IPS-15b (cell line): Measurements from ENCODE around the gene CCDC86.

Experiments used
- H3K27me3 ChIP-seq: one replicate; pipeline ENCODE4 v1.6.1; 2013; ENCODE audit warnings: low read length; ENCODE audit not compliant: control insufficient read depth, insufficient read depth
- H3K36me3 ChIP-seq: one replicate; pipeline ENCODE4 v1.6.1; 2013; ENCODE audit warnings: low read length; ENCODE audit not compliant: control insufficient read depth, insufficient read depth
- H3K4me1 ChIP-seq: one replicate; pipeline ENCODE4 v1.6.1; 2013; ENCODE audit warnings: mild to moderate bottlenecking, low read length; ENCODE audit not compliant: control insufficient read depth, insufficient read depth
- H3K4me3 ChIP-seq: one replicate; pipeline ENCODE4 v1.5.1; 2013; ENCODE audit warnings: low read depth, low read length
- H3K9ac ChIP-seq: one replicate; pipeline ENCODE4 v1.6.1; 2013; ENCODE audit warnings: low read depth, mild to moderate bottlenecking, low read length
- H3K9me3 ChIP-seq: one replicate; pipeline ENCODE4 v1.6.1; 2013; ENCODE audit warnings: mild to moderate bottlenecking, low read length; ENCODE audit not compliant: control insufficient read depth, insufficient read depth

The CCDC86 gene

DNA sequence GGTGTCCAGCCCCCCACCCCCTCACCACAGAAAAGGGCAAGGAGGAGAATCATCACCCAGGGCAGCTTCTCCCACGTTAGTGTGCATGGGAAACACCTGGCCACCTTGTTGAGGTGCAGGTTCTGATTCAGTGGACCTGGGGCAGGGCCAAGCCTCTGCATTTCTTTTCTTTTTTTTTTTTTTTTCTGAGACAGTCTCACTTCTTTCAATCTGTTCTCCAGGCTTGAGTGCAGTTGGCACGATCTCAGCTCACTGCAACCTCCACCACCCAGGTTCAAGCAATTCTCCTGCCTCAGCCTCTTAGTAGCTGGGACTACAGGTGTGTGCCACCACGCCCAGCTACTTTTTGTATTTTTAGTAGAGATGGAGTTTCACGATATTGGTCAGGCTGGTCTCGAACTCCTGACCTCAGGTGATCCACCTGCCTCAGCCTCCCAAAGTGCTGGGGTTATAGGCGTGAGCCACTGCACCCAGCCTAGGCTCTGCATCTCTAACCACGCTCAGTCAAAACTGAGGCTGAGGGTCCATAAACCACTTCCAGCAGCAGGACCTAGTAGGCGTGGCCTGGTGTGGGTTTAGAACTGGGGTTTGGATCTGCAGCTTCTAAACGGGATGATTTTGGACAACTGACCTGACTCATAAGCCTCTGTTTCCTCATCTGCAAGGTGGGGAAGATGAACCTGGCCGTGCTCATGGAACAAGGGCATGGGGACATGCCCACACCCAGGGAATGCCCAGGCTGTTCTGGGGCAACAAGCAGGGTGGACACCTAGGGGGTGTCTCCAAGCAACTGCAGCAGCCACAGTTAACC, 26.2 kb downstream of the CCDC86 start:
- no peak overlapping the region for H3K9ac ChIP-seq
- no peaks in the 10 kb centered on the region for H3K36me3 ChIP-seq
- no peaks in the 10 kb centered on the region for H3K9me3 ChIP-seq
- H3K4me1 ChIP-seq: peaks cover 2% of the 10 kb centered on the region
- H3K27me3 ChIP-seq: no peaks in the 10 kb centered on the region
- no peak overlapping the region for H3K4me3 ChIP-seq

- Histone ChIP-seq H3K9me3 (no peaks in the 10 kb centered on the region), H3K27me3 (no peaks in the 10 kb centered on the region), H3K4me3 (no peak overlapping the region), H3K36me3 (no peaks in the 10 kb centered on the region), H3K4me1 (peaks cover 2% of the 10 kb centered on the region), H3K9ac (no peak overlapping the region)
Measured at GRCh38 chr11:60868682-60869450, 27.0 kb downstream of the CCDC86 start.

DNA sequence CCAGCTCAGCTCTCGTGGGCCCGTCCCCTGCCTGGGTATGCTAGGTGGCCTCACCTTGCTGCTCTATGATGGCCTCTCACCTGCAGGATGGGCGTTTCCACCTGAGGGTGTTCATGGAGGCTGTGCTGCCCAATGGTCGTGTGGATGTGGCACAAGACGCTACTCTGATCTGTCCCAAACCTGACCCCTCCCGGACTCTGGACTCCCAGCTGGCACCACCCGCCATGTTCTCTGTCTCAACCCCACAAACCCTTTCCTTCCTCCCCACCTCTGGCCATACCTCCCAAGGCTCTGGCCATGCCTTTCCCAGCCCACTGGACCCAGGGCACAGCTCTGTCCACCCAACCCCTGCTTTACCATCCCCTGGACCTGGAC, 27.5 kb downstream of the CCDC86 start:
- Histone ChIP-seq H3K36me3 (peaks cover 1% of the 10 kb centered on the region), H3K4me3 (no peak overlapping the region), H3K4me1 (peaks cover 2% of the 10 kb centered on the region), H3K9me3 (no peaks in the 10 kb centered on the region), H3K9ac (no peak overlapping the region), H3K27me3 (no peaks in the 10 kb centered on the region)

DNA sequence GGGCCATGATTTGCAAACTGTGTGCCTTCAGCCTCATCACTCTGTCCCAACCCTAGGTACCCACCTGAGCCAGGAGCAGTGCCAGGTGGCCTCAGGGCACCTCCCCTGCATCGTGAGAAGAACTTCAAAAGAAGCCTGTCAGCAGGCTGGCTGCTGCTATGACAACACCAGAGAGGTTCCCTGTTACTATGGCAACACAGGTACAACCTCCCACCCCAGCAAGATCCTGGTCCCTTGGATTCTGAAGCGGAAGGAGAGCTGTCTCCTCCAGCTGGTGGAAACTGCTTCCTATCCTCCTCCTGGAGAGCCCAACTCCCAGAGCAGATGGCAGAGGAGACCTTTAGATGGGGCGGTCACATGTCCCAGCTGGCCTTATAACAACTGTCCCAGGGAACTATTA, 28.4 kb downstream of the CCDC86 start:
- H3K4me3 ChIP-seq: no peak overlapping the region
- no peak overlapping the region for H3K9ac ChIP-seq
- peaks cover 2% of the 10 kb centered on the region for H3K4me1 ChIP-seq
- peaks cover 3% of the 10 kb centered on the region for H3K36me3 ChIP-seq
- H3K9me3 ChIP-seq: no peaks in the 10 kb centered on the region
- no peaks in the 10 kb centered on the region for H3K27me3 ChIP-seq

DNA sequence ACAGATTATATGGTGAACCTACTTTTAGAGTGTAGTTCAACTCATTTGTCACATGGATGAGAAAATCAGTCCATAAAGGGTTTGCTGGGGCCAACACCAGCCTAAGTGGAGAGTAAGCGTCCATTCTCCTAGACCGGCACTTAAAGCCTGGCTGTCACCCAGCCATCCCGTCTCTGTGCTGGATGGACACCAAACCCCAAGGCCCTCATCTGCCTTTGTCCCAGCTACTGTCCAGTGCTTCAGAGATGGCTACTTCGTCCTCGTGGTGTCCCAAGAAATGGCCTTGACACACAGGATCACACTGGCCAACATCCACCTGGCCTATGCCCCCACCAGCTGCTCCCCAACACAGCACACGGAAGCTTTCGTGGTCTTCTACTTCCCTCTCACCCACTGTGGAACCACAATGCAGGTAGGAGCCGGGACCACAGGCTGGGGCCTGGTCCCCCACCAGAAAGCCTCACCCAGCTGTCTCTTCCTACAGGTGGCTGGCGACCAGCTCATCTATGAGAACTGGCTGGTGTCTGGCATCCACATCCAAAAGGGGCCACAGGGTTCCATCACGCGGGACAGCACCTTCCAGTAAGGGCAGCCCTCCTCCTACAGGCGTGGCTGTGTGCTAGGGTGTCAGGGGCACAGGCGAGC, 28.9 kb downstream of the CCDC86 start:
- Histone ChIP-seq H3K4me1 (peaks cover 2% of the 10 kb centered on the region), H3K4me3 (no peak overlapping the region), H3K27me3 (no peaks in the 10 kb centered on the region), H3K9me3 (no peaks in the 10 kb centered on the region), H3K9ac (no peak overlapping the region), H3K36me3 (peaks cover 3% of the 10 kb centered on the region)

GRCh38 chr11:60871378-60872061, 29.6 kb downstream of the CCDC86 start:
- Histone ChIP-seq H3K4me1 (peaks cover 2% of the 10 kb centered on the region), H3K36me3 (peaks cover 3% of the 10 kb centered on the region), H3K9me3 (no peaks in the 10 kb centered on the region), H3K4me3 (no peak overlapping the region), H3K27me3 (no peaks in the 10 kb centered on the region), H3K9ac (no peak overlapping the region)

GRCh38 chr11:60872124-60872960, 30.4 kb downstream of the CCDC86 start:
- H3K4me3 ChIP-seq: no peak overlapping the region
- H3K9ac ChIP-seq: no peak overlapping the region

DNA sequence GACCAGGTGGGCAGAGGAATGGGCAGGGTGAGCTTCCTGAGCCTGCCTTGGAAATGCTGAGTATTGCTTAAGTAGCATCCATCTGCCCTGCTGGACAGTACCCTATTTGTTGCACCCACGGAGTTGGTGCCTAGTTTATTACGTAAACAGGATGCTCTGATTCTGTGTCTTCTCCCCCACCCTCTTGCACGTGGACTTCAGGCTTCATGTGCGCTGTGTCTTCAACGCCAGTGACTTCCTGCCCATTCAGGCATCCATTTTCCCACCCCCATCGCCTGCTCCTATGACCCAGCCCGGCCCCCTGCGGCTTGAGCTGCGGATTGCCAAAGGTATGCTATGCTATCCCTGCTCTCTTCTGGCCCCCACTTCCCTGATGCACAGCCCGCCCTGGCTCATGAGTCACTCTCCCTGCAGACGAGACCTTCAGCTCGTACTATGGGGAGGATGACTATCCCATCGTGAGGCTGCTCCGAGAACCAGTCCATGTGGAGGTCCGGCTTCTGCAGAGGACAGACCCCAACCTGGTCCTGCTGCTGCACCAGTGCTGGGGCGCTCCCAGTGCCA, 31.1 kb downstream of the CCDC86 start:
- Histone ChIP-seq H3K4me1 (peaks cover 2% of the 10 kb centered on the region), H3K9ac (no peak overlapping the region), H3K9me3 (no peaks in the 10 kb centered on the region), H3K36me3 (peaks cover 3% of the 10 kb centered on the region), H3K4me3 (no peak overlapping the region), H3K27me3 (no peaks in the 10 kb centered on the region)

More at GRCh38 chr11:60872124-60872960, 30.4 kb downstream of the CCDC86 start:
- no peaks in the 10 kb centered on the region for H3K9me3 ChIP-seq
- peaks cover 3% of the 10 kb centered on the region for H3K36me3 ChIP-seq
- no peaks in the 10 kb centered on the region for H3K27me3 ChIP-seq
- H3K4me1 ChIP-seq: peaks cover 2% of the 10 kb centered on the region

GRCh38 chr11:60873533-60873932, 31.6 kb downstream of the CCDC86 start:
- Histone ChIP-seq H3K9ac (no peak overlapping the region), H3K4me3 (no peak overlapping the region), H3K4me1 (peaks cover 2% of the 10 kb centered on the region)

GRCh38 chr11:60874421-60875365, 32.8 kb downstream of the CCDC86 start:
- peaks cover 3% of the 10 kb centered on the region for H3K36me3 ChIP-seq
- H3K9me3 ChIP-seq: no peaks in the 10 kb centered on the region
- H3K9ac ChIP-seq: no peak overlapping the region
- H3K4me1 ChIP-seq: peaks cover 2% of the 10 kb centered on the region
- no peaks in the 10 kb centered on the region for H3K27me3 ChIP-seq
- H3K4me3 ChIP-seq: no peak overlapping the region

More at GRCh38 chr11:60873533-60873932, 31.6 kb downstream of the CCDC86 start:
- H3K36me3 ChIP-seq: peaks cover 3% of the 10 kb centered on the region
- no peaks in the 10 kb centered on the region for H3K9me3 ChIP-seq
- no peaks in the 10 kb centered on the region for H3K27me3 ChIP-seq
